Measurements from ENCODE around the gene XRCC1.

DNA sequence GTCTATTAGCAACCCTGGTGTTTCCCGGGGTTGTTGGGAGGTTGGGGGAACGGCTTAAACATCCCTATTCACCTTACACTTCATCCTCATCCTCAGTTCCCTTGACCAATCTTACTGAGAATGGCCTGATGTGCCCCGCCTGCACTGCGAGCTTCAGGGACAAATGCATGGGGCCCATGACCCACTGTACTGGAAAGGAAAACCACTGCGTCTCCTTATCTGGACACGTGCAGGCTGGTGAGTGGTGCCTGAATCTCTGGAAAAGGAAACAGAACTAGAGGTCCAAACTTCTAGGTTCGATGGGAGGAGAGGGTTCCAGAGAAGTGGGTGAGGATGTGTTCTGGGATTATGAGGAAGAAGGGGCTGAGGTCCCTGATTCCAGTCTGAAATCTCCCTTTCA, 6.1 kb upstream of the XRCC1 start:
- no peak for TF ChIP-seq MAFK (IDR thresholded peaks at IDR 0.05; ENCODE audit: low read depth, low read length)
- TF ChIP-seq POLR2A (IDR thresholded peaks at IDR 0.05; ENCODE audit: low read depth, low read length), result no peak
- TF ChIP-seq, protein P1, sequence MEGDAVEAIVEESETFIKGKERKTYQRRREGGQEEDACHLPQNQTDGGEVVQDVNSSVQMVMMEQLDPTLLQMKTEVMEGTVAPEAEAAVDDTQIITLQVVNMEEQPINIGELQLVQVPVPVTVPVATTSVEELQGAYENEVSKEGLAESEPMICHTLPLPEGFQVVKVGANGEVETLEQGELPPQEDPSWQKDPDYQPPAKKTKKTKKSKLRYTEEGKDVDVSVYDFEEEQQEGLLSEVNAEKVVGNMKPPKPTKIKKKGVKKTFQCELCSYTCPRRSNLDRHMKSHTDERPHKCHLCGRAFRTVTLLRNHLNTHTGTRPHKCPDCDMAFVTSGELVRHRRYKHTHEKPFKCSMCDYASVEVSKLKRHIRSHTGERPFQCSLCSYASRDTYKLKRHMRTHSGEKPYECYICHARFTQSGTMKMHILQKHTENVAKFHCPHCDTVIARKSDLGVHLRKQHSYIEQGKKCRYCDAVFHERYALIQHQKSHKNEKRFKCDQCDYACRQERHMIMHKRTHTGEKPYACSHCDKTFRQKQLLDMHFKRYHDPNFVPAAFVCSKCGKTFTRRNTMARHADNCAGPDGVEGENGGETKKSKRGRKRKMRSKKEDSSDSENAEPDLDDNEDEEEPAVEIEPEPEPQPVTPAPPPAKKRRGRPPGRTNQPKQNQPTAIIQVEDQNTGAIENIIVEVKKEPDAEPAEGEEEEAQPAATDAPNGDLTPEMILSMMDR (conservative IDR thresholded peaks at IDR 0.05; ENCODE audit: low read depth, low read length), result no peak
- no peak for TF ChIP-seq FOS (IDR thresholded peaks at IDR 0.05; ENCODE audit: low read depth, low read length)
- TF ChIP-seq RFX5 (IDR thresholded peaks at IDR 0.05; ENCODE audit: low read depth, low read length), result no peak
- TF ChIP-seq RAD21 (IDR thresholded peaks at IDR 0.05; ENCODE audit: low read length), result no peak
- no peak for TF ChIP-seq MXI1 (IDR thresholded peaks at IDR 0.05; ENCODE audit: borderline replicate concordance, low read depth, low read length)
- TF ChIP-seq CEBPB (IDR thresholded peaks at IDR 0.05; ENCODE audit: low read depth, low read length), result no peak
- TF ChIP-seq, protein P2, sequence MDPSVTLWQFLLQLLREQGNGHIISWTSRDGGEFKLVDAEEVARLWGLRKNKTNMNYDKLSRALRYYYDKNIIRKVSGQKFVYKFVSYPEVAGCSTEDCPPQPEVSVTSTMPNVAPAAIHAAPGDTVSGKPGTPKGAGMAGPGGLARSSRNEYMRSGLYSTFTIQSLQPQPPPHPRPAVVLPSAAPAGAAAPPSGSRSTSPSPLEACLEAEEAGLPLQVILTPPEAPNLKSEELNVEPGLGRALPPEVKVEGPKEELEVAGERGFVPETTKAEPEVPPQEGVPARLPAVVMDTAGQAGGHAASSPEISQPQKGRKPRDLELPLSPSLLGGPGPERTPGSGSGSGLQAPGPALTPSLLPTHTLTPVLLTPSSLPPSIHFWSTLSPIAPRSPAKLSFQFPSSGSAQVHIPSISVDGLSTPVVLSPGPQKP (IDR thresholded peaks at IDR 0.05; ENCODE audit: borderline replicate concordance, low read depth, low read length), result no peak
- TF ChIP-seq, protein P3, sequence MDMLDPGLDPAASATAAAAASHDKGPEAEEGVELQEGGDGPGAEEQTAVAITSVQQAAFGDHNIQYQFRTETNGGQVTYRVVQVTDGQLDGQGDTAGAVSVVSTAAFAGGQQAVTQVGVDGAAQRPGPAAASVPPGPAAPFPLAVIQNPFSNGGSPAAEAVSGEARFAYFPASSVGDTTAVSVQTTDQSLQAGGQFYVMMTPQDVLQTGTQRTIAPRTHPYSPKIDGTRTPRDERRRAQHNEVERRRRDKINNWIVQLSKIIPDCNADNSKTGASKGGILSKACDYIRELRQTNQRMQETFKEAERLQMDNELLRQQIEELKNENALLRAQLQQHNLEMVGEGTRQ (IDR thresholded peaks at IDR 0.05; ENCODE audit: low read depth, low read length), result no peak
- no peak for TF ChIP-seq MAZ (IDR thresholded peaks at IDR 0.05; ENCODE audit: borderline replicate concordance, low read depth, low read length)
- TF ChIP-seq NFE2L2 (IDR thresholded peaks at IDR 0.05; ENCODE audit: low read depth, low read length), result no peak
- TF ChIP-seq CHD1 (IDR thresholded peaks at IDR 0.05; ENCODE audit: low read depth, low read length), result no peak
- TF ChIP-seq SMC3 (IDR thresholded peaks at IDR 0.05; ENCODE audit: low read depth, low read length), result no peak
